ENCODE results near the gene GOLGA1.

GRCh38 chr9:124960409-124960752, 19.5 kb upstream of the GOLGA1 start:
- TF ChIP-seq CTCF (IDR thresholded peaks at IDR 0.05): no peak
- no peak for TF ChIP-seq POLR2AphosphoS5 (IDR thresholded peaks at IDR 0.05)
- no peak for TF ChIP-seq POLR2A (IDR thresholded peaks at IDR 0.05)
- TF ChIP-seq EP300 (IDR thresholded peaks at IDR 0.05): no peak

Data from upper lobe of left lung (tissue), 4 donors.